H1 (cell line): Measurements from ENCODE around the gene DNAH1.
A peak's percentile ranks its signal among the peaks of the same experiment; 100 is the strongest.

Experiments used
- ASH2L ChIP-seq: fragments of 200-600, 300-600 bp; sonication (generic); IDR thresholded peaks from one replicate; pipeline ENCODE4 v1.7.1; 2017; ENCODE audit warnings: low read length
- CBX5 ChIP-seq: fragments of 300-800, 300-1000 bp; sonication (generic); IDR thresholded peaks from 2 replicates; pipeline ENCODE4 v1.7.1; 2016; ENCODE audit warnings: antibody characterized with exemption, low read length, low read depth
- CREB1 ChIP-seq: IDR thresholded peaks from 2 replicates; pipeline ENCODE4 v1.6.1; 2012; ENCODE audit warnings: inconsistent platforms
- CTCF ChIP-seq, 3 experiments: IDR thresholded peaks; 1 replicate in 2 of 3; 2 replicates in 1 of 3; pipeline versions ENCODE4 v1.5.1 to v1.6.1; 2011; ENCODE audit warnings: low read length in 3 of 3, mild to moderate bottlenecking in 3 of 3, inconsistent platforms in 2 of 3, low read depth in 1 of 3, moderate library complexity in 1 of 3; ENCODE audit not compliant: insufficient read depth in 1 of 3; ENCODE audit errors: control extremely low read depth in 1 of 3
- EP300 ChIP-seq, 2 experiments: IDR thresholded peaks; 1 replicate in 1 of 2; 2 replicates in 1 of 2; pipeline ENCODE4 v1.6.1; 2011 to 2012; ENCODE audit warnings: low read depth in 2 of 2, low read length in 2 of 2, mild to moderate bottlenecking in 2 of 2, borderline replicate concordance in 1 of 2, inconsistent platforms in 1 of 2, moderate library complexity in 1 of 2
- POLR2A ChIP-seq, 2 experiments: IDR thresholded peaks; 1 replicate in 1 of 2; 2 replicates in 1 of 2; pipeline ENCODE4 v1.6.1; 2011; ENCODE audit warnings: low read depth in 2 of 2, low read length in 2 of 2, mild to moderate bottlenecking in 2 of 2; ENCODE audit errors: control extremely low read depth in 1 of 2
- POLR2AphosphoS5 ChIP-seq: IDR thresholded peaks from 2 replicates; pipeline ENCODE4 v1.6.1; 2011; ENCODE audit warnings: low read depth, low read length
- SAP30 ChIP-seq: fragments of 300-600 bp; sonication (generic); IDR thresholded peaks from 2 replicates; pipeline ENCODE4 v1.7.1; 2012; ENCODE audit warnings: low read length, moderate library complexity, mild to moderate bottlenecking, inconsistent platforms; ENCODE audit not compliant: insufficient read depth, insufficient replicate concordance
- SP1 ChIP-seq: IDR thresholded peaks from 2 replicates; pipeline ENCODE4 v1.6.1; 2011; ENCODE audit warnings: low read depth, low read length
- TAF1 ChIP-seq: IDR thresholded peaks from 2 replicates; pipeline ENCODE4 v1.6.1; 2011; ENCODE audit warnings: mild to moderate bottlenecking, low read depth, low read length
- TEAD4 ChIP-seq: IDR thresholded peaks from 2 replicates; pipeline ENCODE4 v1.6.1; 2012; ENCODE audit warnings: low read depth, low read length, inconsistent platforms, mixed read lengths

DNA sequence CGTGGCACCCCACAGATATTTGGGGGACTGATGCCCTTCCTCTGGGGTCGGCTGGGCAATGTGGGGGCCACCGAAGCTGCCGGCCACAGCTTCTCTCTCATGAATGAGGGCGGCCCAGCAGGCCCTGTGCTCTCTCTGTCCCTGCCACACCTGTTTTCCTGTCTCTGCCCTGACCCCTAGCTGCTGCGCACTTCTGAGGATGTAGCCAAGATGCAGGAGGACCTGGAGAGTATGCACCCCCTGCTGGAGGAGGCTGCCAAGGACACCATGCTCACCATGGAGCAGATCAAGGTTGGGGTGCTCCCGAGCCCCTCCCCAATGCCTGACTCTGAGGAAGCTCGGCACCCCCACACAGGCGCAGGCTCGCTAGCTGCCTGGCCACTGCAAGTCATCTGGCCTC, 69.0 kb downstream of the DNAH1 start:
- TF ChIP-seq SAP30 = no peak
- TF ChIP-seq CREB1 = peak; percentile 41; the same call in 1 of the 2 replicates
- no peak for TF ChIP-seq CBX5
- peak in 2 of 3 experiments; percentile 99 to 100; a peak in 3 of 4 replicates for TF ChIP-seq CTCF (IDR thresholded peaks at IDR 0.05; ENCODE audit: control extremely low read depth in 1 of 3, insufficient read depth in 1 of 3, low read depth in 1 of 3, low read length in 3 of 3)
- no peak for TF ChIP-seq POLR2A (IDR thresholded peaks at IDR 0.05; ENCODE audit: control extremely low read depth in 1 of 2, low read depth in 2 of 2, low read length in 2 of 2)
- TF ChIP-seq SP1 = no peak
- no peak for TF ChIP-seq ASH2L
- no peak for TF ChIP-seq EP300 (IDR thresholded peaks at IDR 0.05; ENCODE audit: borderline replicate concordance in 1 of 2, low read depth in 2 of 2, low read length in 2 of 2)
- TF ChIP-seq TEAD4 = peak; percentile 59; the same call in 1 of the 2 replicates
- peak; percentile 20; the same call in 1 of the 2 replicates for TF ChIP-seq POLR2AphosphoS5
- no peak for TF ChIP-seq TAF1
